HG02852 (cell line): ENCODE measurements around the gene ENOX2.
A peak's percentile ranks its signal among the peaks of the same experiment; 100 is the strongest.
"Not testable (repeated sequence)": the region's sequence is repeated elsewhere in the genome, so short reads cannot be mapped to it uniquely, and the experiment has no call there.

ENCODE experiments used
- ATAC-seq: cut with Tn5 transposase; IDR thresholded peaks from one replicate; pipeline ENCODE4 v1.9.1; 2021; ENCODE audit warnings: mild to moderate bottlenecking, moderate library complexity; ENCODE audit not compliant: unreplicated experiment

The ENOX2 gene

GRCh38 chrX:130902783-130903613 is at the start of gene ENOX2:
Gene ENOX2 (minus strand): TSS chrX:130903209. CDS start chrX:130703216, 199,993 bp downstream.
- ATAC-seq: peak; percentile 98

- peak; percentile 98 for ATAC-seq
These were observed 49.4 kb upstream of the ENOX2 start for GRCh38 chrX:130952266-130953043.

GRCh38 chrX:130944230-130944629 is 41.2 kb upstream of the ENOX2 start:
- ATAC-seq: no peak

GRCh38 chrX:130937101-130937500 is 34.1 kb upstream of the ENOX2 start:
- ATAC-seq: no peak

GRCh38 chrX:130933358-130933757 is 30.3 kb upstream of the ENOX2 start:
- ATAC-seq: no peak

GRCh38 chrX:130920405-130920804 is 17.4 kb upstream of the ENOX2 start:
- ATAC-seq: not testable (repeated sequence)

- ATAC-seq: not testable (repeated sequence)
These were observed 16.7 kb upstream of the ENOX2 start for GRCh38 chrX:130919676-130920075.

GRCh38 chrX:130918498-130918897 is 15.5 kb upstream of the ENOX2 start:
- not testable (repeated sequence) for ATAC-seq

GRCh38 chrX:130916636-130917422 is 13.8 kb upstream of the ENOX2 start:
- peak; percentile 75 for ATAC-seq

GRCh38 chrX:130915302-130915701 is 12.3 kb upstream of the ENOX2 start:
- no peak for ATAC-seq

GRCh38 chrX:130909469-130910136 is 6.6 kb upstream of the ENOX2 start:
- no peak for ATAC-seq

GRCh38 chrX:130906776-130907175 is 3.8 kb upstream of the ENOX2 start:
- no peak for ATAC-seq

- no peak for ATAC-seq
These were observed 595 bp downstream of the ENOX2 start for GRCh38 chrX:130902446-130902782.

- ATAC-seq: no peak
These were observed 6.1 kb downstream of the ENOX2 start for GRCh38 chrX:130896802-130897501.

- no peak for ATAC-seq
These were observed 7.0 kb downstream of the ENOX2 start for GRCh38 chrX:130896026-130896425.

- ATAC-seq: no peak
These were observed 7.7 kb downstream of the ENOX2 start for GRCh38 chrX:130895299-130895698.

GRCh38 chrX:130893356-130894085 is 9.5 kb downstream of the ENOX2 start:
- no peak for ATAC-seq

- ATAC-seq: no peak
These were observed 15.6 kb downstream of the ENOX2 start for GRCh38 chrX:130887376-130887775.

GRCh38 chrX:130885996-130886395 is 17.0 kb downstream of the ENOX2 start:
- no peak for ATAC-seq
